Right ventricle myocardium superior (tissue), 1 donor: ENCODE data around the gene CSH2. TPM values are rescaled to one million over a fixed set of nuclear protein-coding genes. Genes with fewer than 3 reads are reported as not detected.
"Not testable (repeated sequence)": the region's sequence is repeated elsewhere in the genome, so short reads cannot be mapped to it uniquely, and the experiment has no call there.

Experiments used
- ATAC-seq: fragments of 200-7000 bp; cut with Tn5 transposase; one replicate; pipeline ENCODE4 v1.9.1; 2020; ENCODE audit warnings: mild to moderate bottlenecking; ENCODE audit not compliant: poor library complexity
- DNase-seq: peaks from one replicate; pipeline ENCODE4 v3.0.0-alpha.2; 2020
- intact Hi-C: fragments of 100-400 bp; cut with DNase I; formaldehyde crosslinking; loops from one replicate; pipeline ENCODE4 v1.11.2; 2022
- total RNA-seq: library from RNA; stranded (reverse); fragmentation: NEBNext Ultra II Directional; extraction: Animal tissue kit (Norgen Biotek cat#: 25700); gene quantifications from one replicate; pipeline ENCODE4 v1.2.1, GENCODE V29; 2021
- donor health status: DM: no; HTN: yes; CAD: no; lungs with severe emphysema.

CSH2 gene
- total RNA-seq, 1 donor from 2014 or later, result not detected

GRCh38 chr17:63903787-63904201 is 30.3 kb upstream of the CSH2 start:
- intact Hi-C loops, ATAC-seq, DNase-seq: not testable (repeated sequence)

GRCh38 chr17:63901971-63902370 is 28.5 kb upstream of the CSH2 start:
- ATAC-seq, intact Hi-C loops, DNase-seq: not testable (repeated sequence)

GRCh38 chr17:63898899-63899798 is 25.7 kb upstream of the CSH2 start:
- ATAC-seq, intact Hi-C loops, DNase-seq: not testable (repeated sequence)

- ATAC-seq, DNase-seq, intact Hi-C loops: not testable (repeated sequence)
Observed at GRCh38 chr17:63896524-63897354, 23.3 kb upstream of the CSH2 start, which contains the start of gene CSH1. Gene CSH1 (minus strand): TSS chr17:63896574. CDS start chr17:63896511, 63 bp downstream.

- ATAC-seq, intact Hi-C loops: not testable (repeated sequence)
Observed at GRCh38 chr17:63894821-63895220, 21.3 kb upstream of the CSH2 start.

GRCh38 chr17:63894021-63894420 is 20.5 kb upstream of the CSH2 start:
- intact Hi-C loops, DNase-seq: not testable (repeated sequence)

More at GRCh38 chr17:63894821-63895220, 21.3 kb upstream of the CSH2 start:
- not testable (repeated sequence) for DNase-seq

GRCh38 chr17:63892316-63893037 is 19.0 kb upstream of the CSH2 start:
- DNase-seq, intact Hi-C loops, ATAC-seq: not testable (repeated sequence)

More at GRCh38 chr17:63894021-63894420, 20.5 kb upstream of the CSH2 start:
- ATAC-seq, result not testable (repeated sequence)

GRCh38 chr17:63889026-63889848 is 15.8 kb upstream of the CSH2 start:
- DNase-seq, intact Hi-C loops: not testable (repeated sequence)

GRCh38 chr17:63885119-63885518 is 11.6 kb upstream of the CSH2 start:
- intact Hi-C loops, DNase-seq, ATAC-seq: not testable (repeated sequence)

More at GRCh38 chr17:63889026-63889848, 15.8 kb upstream of the CSH2 start:
- peak; percentile 82 for ATAC-seq

GRCh38 chr17:63882626-63883126 is 9.2 kb upstream of the CSH2 start:
- ATAC-seq, DNase-seq, intact Hi-C loops: not testable (repeated sequence)

GRCh38 chr17:63881935-63882601 is 8.6 kb upstream of the CSH2 start, which contains the start of gene GH2:
Gene GH2 (minus strand): TSS chr17:63881944. CDS start chr17:63881801, 143 bp downstream.
- peak; percentile 72 for ATAC-seq
- intact Hi-C loops, result no loop called here
- no peak for DNase-seq

GRCh38 chr17:63881337-63881736 is 7.9 kb upstream of the CSH2 start:
- DNase-seq (peak; percentile 46), ATAC-seq (peak; percentile 72)
- intact Hi-C loops, result not testable (repeated sequence)

- ATAC-seq (no peak), DNase-seq (no peak)
- intact Hi-C loops, result no loop called here
Observed at GRCh38 chr17:63880706-63881105, 7.2 kb upstream of the CSH2 start.

- DNase-seq, ATAC-seq, intact Hi-C loops: not testable (repeated sequence)
Observed at GRCh38 chr17:63878413-63878812, 4.9 kb upstream of the CSH2 start.

- intact Hi-C loops, ATAC-seq, DNase-seq: not testable (repeated sequence)
Observed at GRCh38 chr17:63874693-63875092, 1.2 kb upstream of the CSH2 start.

- DNase-seq, intact Hi-C loops, ATAC-seq: not testable (repeated sequence)
Observed at GRCh38 chr17:63874061-63874626, 667 bp upstream of the CSH2 start.
